GM03348 (cell line): ENCODE results near the gene GDE1.

Experiments used
- DNase-seq: peaks from one replicate; pipeline ENCODE4 v3.0.0; 2012; ENCODE audit warnings: low spot score

GDE1 gene

DNA sequence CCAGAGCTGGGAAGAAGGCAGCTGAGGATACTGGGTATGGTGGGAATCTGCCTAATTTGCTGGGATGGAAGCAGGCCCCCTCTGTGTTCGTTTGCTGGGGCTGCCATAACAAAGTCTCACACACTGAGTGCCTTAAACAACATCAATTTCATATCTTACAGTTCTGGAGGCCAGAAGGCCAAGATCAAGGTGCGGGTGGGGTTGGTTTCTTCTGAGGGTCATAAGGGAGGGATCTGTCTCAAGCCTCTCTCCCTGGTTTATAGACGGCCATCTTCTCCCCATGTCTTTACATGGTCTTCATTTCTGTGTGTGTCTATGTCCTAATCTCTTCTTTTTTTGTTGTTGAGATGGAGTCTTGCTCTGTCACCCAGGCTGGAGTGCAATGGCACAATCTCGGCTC, 35.8 kb downstream of the GDE1 start:
- no peak for DNase-seq

- DNase-seq, result no peak
Observed at GRCh38 chr16:19485611-19486010, 36.3 kb downstream of the GDE1 start.

GRCh38 chr16:19484096-19484495, 37.8 kb downstream of the GDE1 start:
- no peak for DNase-seq

- no peak for DNase-seq
Observed at GRCh38 chr16:19482291-19482690, 39.6 kb downstream of the GDE1 start.

DNA sequence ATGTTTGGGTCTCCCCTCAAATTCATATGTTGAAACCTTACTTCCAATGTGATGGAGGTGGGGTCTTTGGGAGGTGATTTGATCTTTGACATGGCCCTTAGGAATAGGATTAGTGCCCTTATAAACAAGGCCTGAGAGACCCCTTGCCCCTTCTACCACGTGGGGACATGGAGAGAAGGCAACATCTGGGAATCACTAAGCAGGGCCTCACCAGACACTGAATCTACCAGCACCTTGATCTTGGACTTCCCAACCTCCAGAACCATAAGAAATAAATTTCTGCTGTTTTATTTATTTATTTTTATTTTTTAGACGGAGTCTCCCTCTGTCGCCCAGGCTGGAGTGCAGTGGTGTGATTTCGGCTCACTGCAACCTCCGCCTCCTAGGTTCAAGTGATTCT, 40.1 kb downstream of the GDE1 start:
- no peak for DNase-seq

DNA sequence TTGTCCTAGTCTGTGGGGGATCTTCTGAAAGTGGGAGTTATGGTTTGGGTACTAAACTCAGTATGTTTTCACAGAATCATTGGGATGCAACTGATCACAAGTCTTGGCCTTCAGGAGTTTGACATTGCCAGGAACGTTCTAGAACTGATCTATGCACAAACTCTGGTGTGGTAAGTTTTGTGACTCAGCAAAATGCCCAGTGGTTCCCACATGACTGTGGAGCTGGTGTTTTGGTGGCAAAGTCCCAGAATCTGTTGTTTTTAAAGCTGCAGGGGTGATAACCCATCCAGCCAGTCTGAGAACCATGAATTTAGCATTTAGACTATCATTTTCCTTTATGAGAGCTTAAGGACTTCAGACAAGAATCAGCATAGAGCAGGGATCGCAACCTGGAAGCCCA, 40.6 kb downstream of the GDE1 start:
- no peak for DNase-seq

DNA sequence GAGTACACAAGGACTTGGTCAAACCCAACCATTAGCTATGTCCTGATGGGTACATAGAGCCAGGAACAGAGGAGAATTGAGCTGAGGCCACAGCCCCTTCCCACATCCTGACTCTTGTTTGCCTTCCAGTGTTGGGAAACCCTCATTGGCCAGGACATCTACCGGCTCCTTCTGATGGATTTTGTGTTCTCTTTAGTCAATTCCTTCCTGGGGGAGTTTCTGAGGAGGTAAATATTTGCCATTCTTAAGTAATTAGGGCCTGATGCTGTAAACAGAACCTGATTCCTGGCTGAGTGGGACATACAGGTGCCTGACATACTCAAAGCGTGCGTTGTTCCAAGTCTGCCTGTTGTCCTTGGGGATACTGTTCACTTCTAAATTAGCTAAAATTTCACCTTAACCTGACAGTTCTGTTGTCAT, 42.6 kb downstream of the GDE1 start:
- no peak for DNase-seq

DNA sequence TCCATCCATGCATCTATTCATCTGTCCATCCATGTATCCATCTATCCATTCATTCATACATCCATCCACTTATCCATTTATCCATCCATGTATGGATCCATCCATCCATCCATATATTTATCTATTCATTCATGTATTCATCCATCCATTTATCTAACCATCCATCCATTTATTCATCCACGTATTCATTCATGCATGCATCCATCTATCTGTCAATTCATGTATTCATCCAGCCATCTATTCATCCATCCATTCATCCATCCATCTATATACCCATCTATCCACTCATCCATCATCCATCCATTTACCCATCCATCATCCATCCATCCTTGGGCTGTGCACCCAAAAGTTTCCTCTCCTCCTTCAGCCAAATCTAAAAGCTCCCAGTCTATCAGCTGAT, 43.4 kb downstream of the GDE1 start:
- no peak for DNase-seq

DNA sequence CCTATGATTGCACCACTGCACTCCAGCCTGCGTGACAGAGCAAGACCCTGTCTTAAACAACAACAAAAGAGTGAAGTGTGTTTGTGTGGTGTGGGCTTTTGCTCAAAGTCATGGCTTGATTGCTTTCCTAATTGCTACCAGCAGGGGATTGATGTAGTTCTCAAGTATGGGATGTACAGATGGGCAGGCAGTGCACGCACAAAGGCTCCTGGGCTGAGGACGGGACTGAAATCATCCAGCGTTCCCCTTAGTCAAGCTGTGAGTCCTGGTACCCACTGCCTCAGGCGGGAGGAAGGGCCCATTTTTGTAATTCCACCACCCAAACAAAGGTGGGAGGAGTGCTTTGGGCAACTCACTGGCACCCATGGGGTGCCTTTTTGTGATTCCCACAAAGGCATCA, 47.3 kb downstream of the GDE1 start:
- no peak for DNase-seq

DNA sequence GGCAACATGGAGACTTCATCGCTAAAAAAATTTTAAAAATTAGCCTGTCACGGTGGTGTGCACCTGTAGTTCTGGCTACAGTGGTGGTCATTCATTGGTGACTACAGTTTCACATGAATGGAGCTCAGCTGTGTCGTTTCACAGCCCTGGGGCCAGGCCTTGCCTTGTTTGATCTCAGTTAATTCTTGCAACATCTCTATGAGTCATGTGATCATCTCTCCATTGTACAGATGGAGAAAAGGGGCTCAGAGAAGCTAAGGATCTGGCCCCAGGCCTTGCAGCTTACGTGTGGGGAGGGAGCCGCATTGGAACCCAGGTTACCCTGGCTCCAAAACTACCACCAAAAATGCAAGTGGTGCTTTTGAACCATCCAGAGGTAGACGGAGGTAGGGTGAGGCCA, 49.4 kb downstream of the GDE1 start:
- no peak for DNase-seq

- DNase-seq, result no peak
Observed at GRCh38 chr16:19468300-19468699, 53.6 kb downstream of the GDE1 start.

DNA sequence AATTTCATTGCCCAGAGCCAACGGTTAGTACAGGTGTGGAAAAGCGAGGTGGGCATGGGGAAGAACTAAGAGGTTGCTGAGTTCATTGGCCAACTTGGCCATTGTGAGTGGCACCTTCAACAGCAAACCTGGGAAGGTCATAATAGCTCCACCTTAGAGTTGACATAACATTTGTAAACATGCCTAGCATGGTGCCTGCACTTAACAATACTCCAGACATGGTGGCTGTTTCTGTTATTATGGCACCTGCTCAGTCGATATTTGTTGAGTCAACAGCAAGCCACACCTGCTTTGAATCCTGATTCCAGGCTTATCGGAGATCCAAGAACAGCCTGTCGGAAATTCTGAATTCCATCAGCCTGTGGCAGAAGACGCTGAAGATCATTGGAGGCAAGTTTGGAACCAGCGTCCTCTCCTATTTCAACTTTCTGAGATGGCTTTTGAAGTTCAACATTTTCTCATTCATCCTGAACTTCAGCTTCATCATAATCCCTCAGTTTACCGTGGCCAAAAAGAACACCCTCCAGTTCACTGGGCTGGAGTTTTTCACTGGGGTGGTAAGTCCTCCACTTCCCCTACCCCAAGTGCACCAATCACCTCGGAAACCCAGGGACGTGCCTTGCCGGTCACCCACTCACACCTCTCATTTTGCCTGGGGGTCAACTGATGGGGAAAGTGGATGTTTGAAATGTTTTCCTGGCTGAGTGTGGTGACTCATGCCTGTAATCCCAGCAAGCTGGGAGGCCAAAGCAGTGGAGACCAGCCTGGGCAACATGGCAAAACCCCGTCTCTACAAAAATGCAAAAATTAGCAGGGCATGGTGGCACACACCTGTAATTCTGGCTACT, 58.2 kb downstream of the GDE1 start:
- no peak for DNase-seq

GRCh38 chr16:19460397-19460796, 61.5 kb downstream of the GDE1 start:
- DNase-seq, result no peak

DNA sequence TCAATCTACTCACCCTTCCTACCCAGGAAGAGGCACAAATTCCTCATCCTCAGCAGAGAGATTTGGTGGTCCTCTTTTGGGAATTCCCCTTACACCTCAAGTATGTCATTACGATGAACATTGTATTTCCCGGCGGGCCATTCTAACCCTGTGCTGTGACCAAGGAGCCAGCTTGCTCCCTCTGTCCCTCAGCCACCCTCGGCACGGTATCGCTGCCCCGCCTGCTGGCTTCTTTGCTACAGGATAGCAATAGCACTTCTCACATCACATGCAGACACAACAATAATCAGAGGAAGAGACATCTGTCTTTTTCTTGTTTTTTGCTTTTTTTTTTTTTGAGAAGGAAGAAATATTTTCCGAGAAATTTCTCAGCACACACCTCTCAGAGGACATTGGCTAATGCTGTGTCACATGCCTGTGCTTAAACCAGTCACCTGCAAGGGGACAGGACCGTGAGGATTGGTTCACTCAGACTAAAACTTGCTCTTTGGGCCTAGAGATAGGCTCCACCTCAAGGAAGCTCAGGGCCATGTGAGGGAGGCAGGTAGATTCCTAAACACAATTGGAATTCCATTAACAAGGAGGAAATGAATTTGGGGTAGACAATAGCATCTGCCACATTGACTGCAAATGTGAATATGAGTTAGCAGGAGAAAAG, 63.0 kb downstream of the GDE1 start:
- no peak for DNase-seq
